SK-N-SH treated with all-trans-retinoic acid at 6 μM for 48 hours (cell line): ENCODE data around the gene C7orf57.
A peak's percentile ranks its signal among the peaks of the same experiment; 100 is the strongest.

Experiments
- ATAC-seq: fragments of 200-7000 bp; cut with Tn5 transposase; 3 replicates; pipeline ENCODE4 v1.9.1; 2020; ENCODE audit warnings: mild to moderate bottlenecking, moderate library complexity
- ARNTL ChIP-seq: fragments of 450-650 bp; formaldehyde crosslinking; IDR thresholded peaks from 2 replicates; pipeline ENCODE4 v1.5.0; 2020; ENCODE audit warnings: low read depth, mild to moderate bottlenecking, moderate library complexity, borderline replicate concordance
- BACH2 ChIP-seq: fragments of 250-450 bp; sonication (Bioruptor Pico); IDR thresholded peaks from 2 replicates; pipeline ENCODE4 v1.9.0; 2021; ENCODE audit warnings: mild to moderate bottlenecking, borderline replicate concordance
- CSDC2 ChIP-seq: fragments of 250-450 bp; sonication (Bioruptor Pico); IDR thresholded peaks from 2 replicates; pipeline ENCODE4 v1.5.0; 2020; ENCODE audit warnings: mild to moderate bottlenecking, moderate library complexity
- ESRRG ChIP-seq: fragments of 250-450 bp; sonication (Bioruptor Pico); IDR thresholded peaks from 2 replicates; pipeline ENCODE4 v1.6.1; 2021; ENCODE audit warnings: mild to moderate bottlenecking
- GLIS3 ChIP-seq: fragments of 250-450 bp; sonication (Bioruptor Pico); IDR thresholded peaks from 2 replicates; pipeline ENCODE4 v1.5.0; 2020; ENCODE audit warnings: mild to moderate bottlenecking, moderate library complexity
- ISL1 ChIP-seq: fragments of 250-450 bp; sonication (Bioruptor Pico); IDR thresholded peaks from 2 replicates; pipeline ENCODE4 v2.1.2; 2022; ENCODE audit warnings: mild to moderate bottlenecking, moderate library complexity
- OSR1 ChIP-seq: fragments of 250-450 bp; sonication (Bioruptor Pico); IDR thresholded peaks from 2 replicates; pipeline ENCODE4 v1.8.0; 2022; ENCODE audit warnings: moderate library complexity, mild to moderate bottlenecking, inconsistent platforms
- PPARA ChIP-seq: fragments of 250-450 bp; sonication (Bioruptor Pico); IDR thresholded peaks from 2 replicates; pipeline ENCODE4 v1.5.0; 2020; ENCODE audit warnings: mild to moderate bottlenecking, borderline replicate concordance
- SNAI2 ChIP-seq: fragments of 250-450 bp; sonication (Bioruptor Pico); IDR thresholded peaks from 2 replicates; pipeline ENCODE4 v1.5.0; 2020; ENCODE audit warnings: mild to moderate bottlenecking, moderate library complexity
- TCF4 ChIP-seq: fragments of 250-450 bp; sonication (Bioruptor Pico); IDR thresholded peaks from 2 replicates; pipeline ENCODE4 v1.8.0; 2021; ENCODE audit warnings: mild to moderate bottlenecking, moderate library complexity, borderline replicate concordance
- TOX ChIP-seq: fragments of 250-450 bp; sonication (Bioruptor Pico); IDR thresholded peaks from 2 replicates; pipeline ENCODE4 v1.8.0; 2021; ENCODE audit warnings: mild to moderate bottlenecking, moderate library complexity, borderline replicate concordance
- ZC3H10 ChIP-seq: fragments of 250-450 bp; sonication (Bioruptor Pico); IDR thresholded peaks from 2 replicates; pipeline ENCODE4 v1.5.1; 2021; ENCODE audit warnings: mild to moderate bottlenecking, moderate library complexity
- ZFP3 ChIP-seq: fragments of 250-450 bp; sonication (Bioruptor Pico); IDR thresholded peaks from 2 replicates; pipeline ENCODE4 v1.5.0; 2020; ENCODE audit warnings: mild to moderate bottlenecking, moderate library complexity
- ZNF565 ChIP-seq: fragments of 450-650 bp; formaldehyde crosslinking; conservative IDR thresholded peaks from 2 replicates; pipeline ENCODE4 v1.5.0; 2020; ENCODE audit warnings: low read depth, mild to moderate bottlenecking, moderate library complexity
- ZNF70 ChIP-seq: fragments of 450-650 bp; formaldehyde crosslinking; IDR thresholded peaks from 2 replicates; pipeline ENCODE4 v1.5.0; 2020; ENCODE audit warnings: mild to moderate bottlenecking, moderate library complexity
- ZNF8 ChIP-seq: fragments of 450-650 bp; formaldehyde crosslinking; IDR thresholded peaks from 2 replicates; pipeline ENCODE4 v1.5.0; 2020; ENCODE audit warnings: mild to moderate bottlenecking, moderate library complexity
- TF ChIP-seq, protein P1 (sequence below): fragments of 250-450 bp; sonication (Bioruptor Pico); IDR thresholded peaks from 2 replicates; pipeline ENCODE4 v1.5.1; 2021; ENCODE audit warnings: mild to moderate bottlenecking, moderate library complexity
- TF ChIP-seq, protein P2 (sequence below): fragments of 250-450 bp; sonication (Bioruptor Pico); IDR thresholded peaks from 2 replicates; pipeline ENCODE4 v1.5.1; 2020; ENCODE audit warnings: low read depth, mild to moderate bottlenecking, moderate library complexity
- TF ChIP-seq, protein P3 (sequence below): fragments of 250-450 bp; sonication (Bioruptor Pico); IDR thresholded peaks from 2 replicates; pipeline ENCODE4 v1.8.0; 2021; ENCODE audit warnings: low read depth, mild to moderate bottlenecking, moderate library complexity, borderline replicate concordance
- TF ChIP-seq, protein P4 (sequence below): fragments of 250-450 bp; sonication (Bioruptor Pico); IDR thresholded peaks from 2 replicates; pipeline ENCODE4 v1.8.0; 2020; ENCODE audit warnings: mild to moderate bottlenecking, moderate library complexity, borderline replicate concordance
- TF ChIP-seq, protein P5 (sequence below): fragments of 250-450 bp; sonication (Bioruptor Pico); IDR thresholded peaks from 2 replicates; pipeline ENCODE4 v1.5.0; 2020; ENCODE audit warnings: mild to moderate bottlenecking, moderate library complexity

The C7orf57 gene

DNA sequence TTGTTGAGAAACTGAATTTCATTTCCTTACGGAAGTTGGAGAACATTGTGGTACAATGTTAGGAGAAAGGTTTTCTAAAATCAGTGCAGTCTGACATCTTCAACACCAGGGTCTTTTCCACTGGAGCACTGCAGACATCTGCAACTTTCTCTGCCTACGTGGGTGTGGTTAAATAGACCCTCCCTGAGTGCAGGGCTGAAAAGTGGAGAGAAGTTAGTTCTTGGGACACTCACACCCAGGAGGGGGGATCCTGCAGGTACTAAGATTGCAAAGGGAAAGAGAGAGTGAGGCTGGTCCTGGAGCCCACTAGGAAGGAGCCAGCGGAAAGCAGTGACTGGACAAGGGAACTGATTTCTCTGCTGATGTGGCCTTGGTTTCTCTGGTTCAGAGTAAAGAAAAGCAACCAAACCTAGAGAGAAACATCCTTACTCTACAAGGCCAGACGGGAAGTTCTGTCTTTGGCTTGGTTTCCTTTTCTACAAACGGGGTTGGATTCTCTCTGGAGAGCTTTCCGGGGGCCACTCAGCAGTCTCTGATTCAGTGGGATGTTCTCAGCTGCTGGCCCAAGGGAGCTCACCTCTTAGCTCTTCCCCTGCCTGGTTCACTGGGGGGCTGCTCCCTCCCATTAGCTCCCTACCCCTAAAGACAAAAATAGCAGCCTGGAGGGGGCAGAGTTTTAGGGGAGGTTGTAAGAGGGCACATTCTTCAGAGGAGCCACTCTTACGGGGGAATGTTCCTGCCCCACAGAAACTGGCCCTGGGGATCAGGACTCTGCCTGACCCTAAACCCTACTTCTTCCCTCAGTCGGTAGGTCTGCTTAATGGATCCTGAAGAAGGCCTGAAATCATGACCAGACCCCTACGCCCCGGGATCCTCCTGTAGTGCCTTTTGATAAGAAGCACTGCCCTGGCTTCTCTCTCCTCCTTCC is 56.4 kb downstream of the C7orf57 start:
- TF ChIP-seq ESRRG (CRISPR knock-in tag), result no peak
- no peak for TF ChIP-seq ZC3H10 (CRISPR knock-in tag)
- TF ChIP-seq ZNF70 (CRISPR knock-in tag), result no peak
- TF ChIP-seq ZFP3 (CRISPR knock-in tag), result no peak
- TF ChIP-seq OSR1 (CRISPR knock-in tag), result no peak
- no peak for TF ChIP-seq PPARA (CRISPR knock-in tag)
- TF ChIP-seq, protein P1, sequence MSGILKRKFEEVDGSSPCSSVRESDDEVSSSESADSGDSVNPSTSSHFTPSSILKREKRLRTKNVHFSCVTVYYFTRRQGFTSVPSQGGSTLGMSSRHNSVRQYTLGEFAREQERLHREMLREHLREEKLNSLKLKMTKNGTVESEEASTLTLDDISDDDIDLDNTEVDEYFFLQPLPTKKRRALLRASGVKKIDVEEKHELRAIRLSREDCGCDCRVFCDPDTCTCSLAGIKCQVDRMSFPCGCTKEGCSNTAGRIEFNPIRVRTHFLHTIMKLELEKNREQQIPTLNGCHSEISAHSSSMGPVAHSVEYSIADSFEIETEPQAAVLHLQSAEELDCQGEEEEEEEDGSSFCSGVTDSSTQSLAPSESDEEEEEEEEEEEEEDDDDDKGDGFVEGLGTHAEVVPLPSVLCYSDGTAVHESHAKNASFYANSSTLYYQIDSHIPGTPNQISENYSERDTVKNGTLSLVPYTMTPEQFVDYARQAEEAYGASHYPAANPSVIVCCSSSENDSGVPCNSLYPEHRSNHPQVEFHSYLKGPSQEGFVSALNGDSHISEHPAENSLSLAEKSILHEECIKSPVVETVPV (CRISPR knock-in tag), result no peak
- no peak for TF ChIP-seq TOX (CRISPR knock-in tag)
- TF ChIP-seq BACH2, result no peak
- TF ChIP-seq, protein P2, sequence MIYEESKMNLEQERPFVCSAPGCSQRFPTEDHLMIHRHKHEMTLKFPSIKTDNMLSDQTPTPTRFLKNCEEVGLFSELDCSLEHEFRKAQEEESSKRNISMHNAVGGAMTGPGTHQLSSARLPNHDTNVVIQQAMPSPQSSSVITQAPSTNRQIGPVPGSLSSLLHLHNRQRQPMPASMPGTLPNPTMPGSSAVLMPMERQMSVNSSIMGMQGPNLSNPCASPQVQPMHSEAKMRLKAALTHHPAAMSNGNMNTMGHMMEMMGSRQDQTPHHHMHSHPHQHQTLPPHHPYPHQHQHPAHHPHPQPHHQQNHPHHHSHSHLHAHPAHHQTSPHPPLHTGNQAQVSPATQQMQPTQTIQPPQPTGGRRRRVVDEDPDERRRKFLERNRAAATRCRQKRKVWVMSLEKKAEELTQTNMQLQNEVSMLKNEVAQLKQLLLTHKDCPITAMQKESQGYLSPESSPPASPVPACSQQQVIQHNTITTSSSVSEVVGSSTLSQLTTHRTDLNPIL (CRISPR knock-in tag), result no peak
- TF ChIP-seq SNAI2 (CRISPR knock-in tag), result no peak
- no peak for TF ChIP-seq ISL1 (CRISPR knock-in tag)
- TF ChIP-seq, protein P3, sequence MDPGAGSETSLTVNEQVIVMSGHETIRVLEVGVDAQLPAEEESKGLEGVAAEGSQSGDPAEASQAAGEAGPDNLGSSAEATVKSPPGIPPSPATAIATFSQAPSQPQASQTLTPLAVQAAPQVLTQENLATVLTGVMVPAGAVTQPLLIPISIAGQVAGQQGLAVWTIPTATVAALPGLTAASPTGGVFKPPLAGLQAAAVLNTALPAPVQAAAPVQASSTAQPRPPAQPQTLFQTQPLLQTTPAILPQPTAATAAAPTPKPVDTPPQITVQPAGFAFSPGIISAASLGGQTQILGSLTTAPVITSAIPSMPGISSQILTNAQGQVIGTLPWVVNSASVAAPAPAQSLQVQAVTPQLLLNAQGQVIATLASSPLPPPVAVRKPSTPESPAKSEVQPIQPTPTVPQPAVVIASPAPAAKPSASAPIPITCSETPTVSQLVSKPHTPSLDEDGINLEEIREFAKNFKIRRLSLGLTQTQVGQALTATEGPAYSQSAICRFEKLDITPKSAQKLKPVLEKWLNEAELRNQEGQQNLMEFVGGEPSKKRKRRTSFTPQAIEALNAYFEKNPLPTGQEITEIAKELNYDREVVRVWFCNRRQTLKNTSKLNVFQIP (CRISPR knock-in tag), result no peak
- no peak for TF ChIP-seq TCF4 (CRISPR knock-in tag)
- no peak for TF ChIP-seq CSDC2 (CRISPR knock-in tag)
- no peak for TF ChIP-seq ARNTL (CRISPR knock-in tag)
- no peak for TF ChIP-seq GLIS3
- no peak for ATAC-seq

- 0 out of 2 replicates have a peak, but pooled peaks have one; percentile 30 for TF ChIP-seq ISL1 (CRISPR knock-in tag)
- no peak for TF ChIP-seq ZNF565 (CRISPR knock-in tag)
- ATAC-seq, result peak; percentile 82
These were observed 59.5 kb downstream of the C7orf57 start for GRCh38 chr7:48094861-48095293.

DNA sequence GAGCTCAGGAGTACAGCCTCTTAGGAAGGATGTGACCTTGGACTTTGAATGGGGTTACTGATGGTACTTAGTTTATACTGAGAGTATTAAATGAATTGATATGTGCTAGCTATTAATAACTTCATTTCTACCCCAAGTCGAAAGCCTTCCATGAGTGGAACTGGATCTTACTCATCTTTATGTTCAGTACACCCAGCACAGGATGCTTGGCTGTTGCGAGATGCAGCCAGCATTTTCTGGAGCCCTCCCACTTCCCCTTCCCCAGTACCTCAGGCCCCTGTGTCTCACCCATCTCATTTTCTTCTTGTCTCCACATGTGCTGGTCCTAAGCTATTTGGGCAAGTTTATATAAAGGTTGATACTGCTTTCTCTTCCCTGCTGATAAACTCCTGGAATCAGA is 60.9 kb downstream of the C7orf57 start:
- TF ChIP-seq ZNF70 (CRISPR knock-in tag) (no peak), TOX (CRISPR knock-in tag) (no peak), ZNF8 (CRISPR knock-in tag) (no peak), OSR1 (CRISPR knock-in tag) (no peak), GLIS3 (no peak)
- TF ChIP-seq, protein P4, sequence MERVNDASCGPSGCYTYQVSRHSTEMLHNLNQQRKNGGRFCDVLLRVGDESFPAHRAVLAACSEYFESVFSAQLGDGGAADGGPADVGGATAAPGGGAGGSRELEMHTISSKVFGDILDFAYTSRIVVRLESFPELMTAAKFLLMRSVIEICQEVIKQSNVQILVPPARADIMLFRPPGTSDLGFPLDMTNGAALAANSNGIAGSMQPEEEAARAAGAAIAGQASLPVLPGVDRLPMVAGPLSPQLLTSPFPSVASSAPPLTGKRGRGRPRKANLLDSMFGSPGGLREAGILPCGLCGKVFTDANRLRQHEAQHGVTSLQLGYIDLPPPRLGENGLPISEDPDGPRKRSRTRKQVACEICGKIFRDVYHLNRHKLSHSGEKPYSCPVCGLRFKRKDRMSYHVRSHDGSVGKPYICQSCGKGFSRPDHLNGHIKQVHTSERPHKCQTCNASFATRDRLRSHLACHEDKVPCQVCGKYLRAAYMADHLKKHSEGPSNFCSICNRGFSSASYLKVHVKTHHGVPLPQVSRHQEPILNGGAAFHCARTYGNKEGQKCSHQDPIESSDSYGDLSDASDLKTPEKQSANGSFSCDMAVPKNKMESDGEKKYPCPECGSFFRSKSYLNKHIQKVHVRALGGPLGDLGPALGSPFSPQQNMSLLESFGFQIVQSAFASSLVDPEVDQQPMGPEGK (CRISPR knock-in tag), result no peak
- ATAC-seq, result no peak

DNA sequence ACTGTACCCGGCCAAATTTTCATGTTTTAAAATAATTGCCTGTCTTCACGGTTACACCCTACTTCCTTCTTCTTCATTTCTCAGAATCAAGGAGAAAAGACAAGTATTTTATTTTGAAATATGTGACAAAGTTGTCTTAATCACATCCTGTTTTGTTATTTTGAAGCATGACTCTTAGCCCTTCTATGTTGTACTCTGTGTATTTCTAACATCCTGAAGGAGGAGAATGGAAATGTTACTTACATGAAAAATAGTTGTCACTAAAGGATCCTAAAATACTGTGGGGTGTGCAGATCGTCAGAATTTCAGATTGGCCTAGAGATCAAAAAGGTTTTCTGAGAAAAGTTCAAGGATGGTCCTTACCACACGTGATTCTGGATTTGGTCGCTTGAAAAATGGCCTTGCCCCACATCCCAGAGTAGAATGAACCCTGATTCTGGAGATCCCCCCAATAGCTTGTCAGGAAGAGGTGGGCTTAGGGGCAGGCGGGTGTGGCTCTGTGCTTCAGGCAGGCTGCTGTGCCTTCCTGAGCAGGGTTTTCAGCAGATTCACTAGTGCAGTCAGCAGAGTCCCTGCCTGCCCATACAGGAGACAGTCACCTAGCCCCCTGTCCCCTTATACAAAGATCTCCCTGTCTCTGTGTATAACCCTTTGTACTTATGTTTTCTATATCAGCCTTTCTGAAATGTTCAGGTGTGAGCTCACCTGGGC is 62.3 kb downstream of the C7orf57 start:
- ATAC-seq, result no peak
- no peak for TF ChIP-seq SNAI2 (CRISPR knock-in tag)
- no peak for TF ChIP-seq GLIS3
- no peak for TF ChIP-seq ZNF8 (CRISPR knock-in tag)
- TF ChIP-seq, protein P4 (CRISPR knock-in tag), result no peak
- no peak for TF ChIP-seq OSR1 (CRISPR knock-in tag)
- TF ChIP-seq, protein P5, sequence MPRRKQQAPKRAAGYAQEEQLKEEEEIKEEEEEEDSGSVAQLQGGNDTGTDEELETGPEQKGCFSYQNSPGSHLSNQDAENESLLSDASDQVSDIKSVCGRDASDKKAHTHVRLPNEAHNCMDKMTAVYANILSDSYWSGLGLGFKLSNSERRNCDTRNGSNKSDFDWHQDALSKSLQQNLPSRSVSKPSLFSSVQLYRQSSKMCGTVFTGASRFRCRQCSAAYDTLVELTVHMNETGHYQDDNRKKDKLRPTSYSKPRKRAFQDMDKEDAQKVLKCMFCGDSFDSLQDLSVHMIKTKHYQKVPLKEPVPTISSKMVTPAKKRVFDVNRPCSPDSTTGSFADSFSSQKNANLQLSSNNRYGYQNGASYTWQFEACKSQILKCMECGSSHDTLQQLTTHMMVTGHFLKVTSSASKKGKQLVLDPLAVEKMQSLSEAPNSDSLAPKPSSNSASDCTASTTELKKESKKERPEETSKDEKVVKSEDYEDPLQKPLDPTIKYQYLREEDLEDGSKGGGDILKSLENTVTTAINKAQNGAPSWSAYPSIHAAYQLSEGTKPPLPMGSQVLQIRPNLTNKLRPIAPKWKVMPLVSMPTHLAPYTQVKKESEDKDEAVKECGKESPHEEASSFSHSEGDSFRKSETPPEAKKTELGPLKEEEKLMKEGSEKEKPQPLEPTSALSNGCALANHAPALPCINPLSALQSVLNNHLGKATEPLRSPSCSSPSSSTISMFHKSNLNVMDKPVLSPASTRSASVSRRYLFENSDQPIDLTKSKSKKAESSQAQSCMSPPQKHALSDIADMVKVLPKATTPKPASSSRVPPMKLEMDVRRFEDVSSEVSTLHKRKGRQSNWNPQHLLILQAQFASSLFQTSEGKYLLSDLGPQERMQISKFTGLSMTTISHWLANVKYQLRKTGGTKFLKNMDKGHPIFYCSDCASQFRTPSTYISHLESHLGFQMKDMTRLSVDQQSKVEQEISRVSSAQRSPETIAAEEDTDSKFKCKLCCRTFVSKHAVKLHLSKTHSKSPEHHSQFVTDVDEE (CRISPR knock-in tag), result no peak
- no peak for TF ChIP-seq TOX (CRISPR knock-in tag)
- TF ChIP-seq, protein P1 (CRISPR knock-in tag), result no peak
